ENCODE data around the gene TMEM263. TPM values are rescaled to one million over a fixed set of nuclear protein-coding genes. Genes with fewer than 3 reads are reported as not detected.

TMEM263 gene
- total and polyA plus RNA-seq, 2 of the 13 experiments (the other 11 are each of a cell fraction or from before 2014, with no cell fraction given) = 25.9 to 58.6 TPM

DNA sequence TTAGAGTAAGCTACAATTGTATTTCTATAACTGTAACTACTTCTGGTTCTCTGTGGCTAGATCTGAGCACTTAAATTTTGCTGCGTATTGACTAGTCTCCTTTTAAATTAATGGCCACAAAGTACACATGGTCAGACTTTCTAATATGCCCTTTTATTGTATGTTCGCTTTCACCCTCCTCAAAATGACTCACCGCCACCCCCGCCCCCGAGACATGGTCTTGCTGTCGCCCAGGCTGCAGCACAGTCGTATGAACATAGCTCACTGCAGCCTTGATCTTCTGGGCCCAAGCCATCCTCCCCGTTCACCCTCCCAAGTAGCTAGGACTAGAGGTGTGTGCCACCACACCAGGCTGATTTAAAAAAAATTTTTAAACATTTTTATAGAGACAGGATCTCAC lies 19.4 kb downstream of the TMEM263 start:
- Histone ChIP-seq H2AFZ (ENCODE audit: low read length) (no peak overlapping the region), H3K79me2 (ENCODE audit: insufficient read depth, low read length) (peaks cover 5% of the 10 kb centered on the region), H3K27ac (ENCODE audit: extremely low read length, insufficient read depth, low read length) (peak overlapping the region; percentile 75), H3K9ac (ENCODE audit: insufficient read depth, low read depth, low read length) (no peak overlapping the region), H3K27me3 (ENCODE audit: control insufficient read depth in 1 of 2, insufficient read depth in 2 of 2, low read length in 2 of 2) (no peaks in the 10 kb centered on the region), H4K20me1 (ENCODE audit: insufficient read depth, low read length) (peaks cover 6% of the 10 kb centered on the region; the same call in 1 of the 2 replicates), H3K4me3 (replicated peaks in 1 of 3; ENCODE audit: insufficient read depth in 1 of 3, low read depth in 2 of 3, low read length in 3 of 3) (no peak overlapping the region), H3K9me3 (ENCODE audit: low read length) (no peaks in the 10 kb centered on the region), H3K36me3 (replicated peaks in 1 of 2; ENCODE audit: control insufficient read depth in 1 of 2, insufficient read depth in 2 of 2, low read length in 2 of 2) (peaks cover 3 to 10% of the 10 kb centered on the region in 2 experiments), H3K4me1 (ENCODE audit: insufficient read depth, low read length) (peaks cover 91% of the 10 kb centered on the region), H3K4me2 (ENCODE audit: low read depth, low read length) (peak overlapping the region; percentile 62)
- WGBS (ENCODE audit: low lambda C conversion rate) = 62% methylated on average over 8 of the region's 8 CpGs
- ChIA-PET CTCF (ENCODE audit: low intra/inter-chr PET ratio, low total read pairs) (no interaction called here), POLR2A (interaction anchor here (0.6 to 5.5 kb wide), 5 partner anchors 12 to 569 kb away, joined by 3 to 50 read pairs (median 3); partner anchors contain the start of genes MTERF2 and TMEM263)
- FAIRE-seq = no peak
- peak; percentile 80 for TF ChIP-seq ZBTB38 (CRISPR knock-in tag; IDR thresholded peaks at IDR 0.05)
- TF ChIP-seq MXI1 (IDR thresholded peaks at IDR 0.05; ENCODE audit: borderline replicate concordance, low read depth, low read length) = 0 out of 3 replicates have a peak, but pooled peaks have one; percentile 13
- no peak for TF ChIP-seq ZNF17 (CRISPR knock-in tag; IDR thresholded peaks at IDR 0.05)
- peak; percentile 89 for TF ChIP-seq FOSL2 (CRISPR knock-in tag; IDR thresholded peaks at IDR 0.05)
- TF ChIP-seq ZBTB7B (CRISPR knock-in tag; IDR thresholded peaks at IDR 0.05) = no peak
- TF ChIP-seq, protein P1, sequence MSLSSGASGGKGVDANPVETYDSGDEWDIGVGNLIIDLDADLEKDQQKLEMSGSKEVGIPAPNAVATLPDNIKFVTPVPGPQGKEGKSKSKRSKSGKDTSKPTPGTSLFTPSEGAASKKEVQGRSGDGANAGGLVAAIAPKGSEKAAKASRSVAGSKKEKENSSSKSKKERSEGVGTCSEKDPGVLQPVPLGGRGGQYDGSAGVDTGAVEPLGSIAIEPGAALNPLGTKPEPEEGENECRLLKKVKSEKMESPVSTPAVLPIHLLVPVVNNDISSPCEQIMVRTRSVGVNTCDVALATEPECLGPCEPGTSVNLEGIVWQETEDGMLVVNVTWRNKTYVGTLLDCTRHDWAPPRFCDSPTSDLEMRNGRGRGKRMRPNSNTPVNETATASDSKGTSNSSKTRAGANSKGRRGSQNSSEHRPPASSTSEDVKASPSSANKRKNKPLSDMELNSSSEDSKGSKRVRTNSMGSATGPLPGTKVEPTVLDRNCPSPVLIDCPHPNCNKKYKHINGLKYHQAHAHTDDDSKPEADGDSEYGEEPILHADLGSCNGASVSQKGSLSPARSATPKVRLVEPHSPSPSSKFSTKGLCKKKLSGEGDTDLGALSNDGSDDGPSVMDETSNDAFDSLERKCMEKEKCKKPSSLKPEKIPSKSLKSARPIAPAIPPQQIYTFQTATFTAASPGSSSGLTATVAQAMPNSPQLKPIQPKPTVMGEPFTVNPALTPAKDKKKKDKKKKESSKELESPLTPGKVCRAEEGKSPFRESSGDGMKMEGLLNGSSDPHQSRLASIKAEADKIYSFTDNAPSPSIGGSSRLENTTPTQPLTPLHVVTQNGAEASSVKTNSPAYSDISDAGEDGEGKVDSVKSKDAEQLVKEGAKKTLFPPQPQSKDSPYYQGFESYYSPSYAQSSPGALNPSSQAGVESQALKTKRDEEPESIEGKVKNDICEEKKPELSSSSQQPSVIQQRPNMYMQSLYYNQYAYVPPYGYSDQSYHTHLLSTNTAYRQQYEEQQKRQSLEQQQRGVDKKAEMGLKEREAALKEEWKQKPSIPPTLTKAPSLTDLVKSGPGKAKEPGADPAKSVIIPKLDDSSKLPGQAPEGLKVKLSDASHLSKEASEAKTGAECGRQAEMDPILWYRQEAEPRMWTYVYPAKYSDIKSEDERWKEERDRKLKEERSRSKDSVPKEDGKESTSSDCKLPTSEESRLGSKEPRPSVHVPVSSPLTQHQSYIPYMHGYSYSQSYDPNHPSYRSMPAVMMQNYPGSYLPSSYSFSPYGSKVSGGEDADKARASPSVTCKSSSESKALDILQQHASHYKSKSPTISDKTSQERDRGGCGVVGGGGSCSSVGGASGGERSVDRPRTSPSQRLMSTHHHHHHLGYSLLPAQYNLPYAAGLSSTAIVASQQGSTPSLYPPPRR (CRISPR knock-in tag; IDR thresholded peaks at IDR 0.05; ENCODE audit: borderline replicate concordance) = peak; percentile 31; the same call in 1 of the 2 replicates
- peak; percentile 87; the same call in 1 of the 2 replicates for TF ChIP-seq ZNF460 (CRISPR knock-in tag; IDR thresholded peaks at IDR 0.05; ENCODE audit: borderline replicate concordance)
- TF ChIP-seq, protein P2, sequence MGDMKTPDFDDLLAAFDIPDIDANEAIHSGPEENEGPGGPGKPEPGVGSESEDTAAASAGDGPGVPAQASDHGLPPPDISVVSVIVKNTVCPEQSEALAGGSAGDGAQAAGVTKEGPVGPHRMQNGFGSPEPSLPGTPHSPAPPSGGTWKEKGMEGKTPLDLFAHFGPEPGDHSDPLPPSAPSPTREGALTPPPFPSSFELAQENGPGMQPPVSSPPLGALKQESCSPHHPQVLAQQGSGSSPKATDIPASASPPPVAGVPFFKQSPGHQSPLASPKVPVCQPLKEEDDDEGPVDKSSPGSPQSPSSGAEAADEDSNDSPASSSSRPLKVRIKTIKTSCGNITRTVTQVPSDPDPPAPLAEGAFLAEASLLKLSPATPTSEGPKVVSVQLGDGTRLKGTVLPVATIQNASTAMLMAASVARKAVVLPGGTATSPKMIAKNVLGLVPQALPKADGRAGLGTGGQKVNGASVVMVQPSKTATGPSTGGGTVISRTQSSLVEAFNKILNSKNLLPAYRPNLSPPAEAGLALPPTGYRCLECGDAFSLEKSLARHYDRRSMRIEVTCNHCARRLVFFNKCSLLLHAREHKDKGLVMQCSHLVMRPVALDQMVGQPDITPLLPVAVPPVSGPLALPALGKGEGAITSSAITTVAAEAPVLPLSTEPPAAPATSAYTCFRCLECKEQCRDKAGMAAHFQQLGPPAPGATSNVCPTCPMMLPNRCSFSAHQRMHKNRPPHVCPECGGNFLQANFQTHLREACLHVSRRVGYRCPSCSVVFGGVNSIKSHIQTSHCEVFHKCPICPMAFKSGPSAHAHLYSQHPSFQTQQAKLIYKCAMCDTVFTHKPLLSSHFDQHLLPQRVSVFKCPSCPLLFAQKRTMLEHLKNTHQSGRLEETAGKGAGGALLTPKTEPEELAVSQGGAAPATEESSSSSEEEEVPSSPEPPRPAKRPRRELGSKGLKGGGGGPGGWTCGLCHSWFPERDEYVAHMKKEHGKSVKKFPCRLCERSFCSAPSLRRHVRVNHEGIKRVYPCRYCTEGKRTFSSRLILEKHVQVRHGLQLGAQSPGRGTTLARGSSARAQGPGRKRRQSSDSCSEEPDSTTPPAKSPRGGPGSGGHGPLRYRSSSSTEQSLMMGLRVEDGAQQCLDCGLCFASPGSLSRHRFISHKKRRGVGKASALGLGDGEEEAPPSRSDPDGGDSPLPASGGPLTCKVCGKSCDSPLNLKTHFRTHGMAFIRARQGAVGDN (CRISPR knock-in tag; IDR thresholded peaks at IDR 0.05) = peak; percentile 37
- TF ChIP-seq SALL1 (CRISPR knock-in tag; IDR thresholded peaks at IDR 0.05) = peak; percentile 40; the same call in 1 of the 2 replicates
- DNase-seq (ENCODE audit: low spot score) = no peak
- ATAC-seq = peak; percentile 29
- in situ Hi-C loops (cut with HindIII; ENCODE audit: extremely low pct_ligation_motif_present, low pct_unique_long_range_greater_than_20kb) = no loop called here
- no TSS peak for BruUV-seq (replicated peaks)
- intact Hi-C loops (cut with micrococcal nuclease; ENCODE audit: unreplicated experiment) = no loop called here
